NCI-H82 (cell line): Measurements from ENCODE around the gene BRAT1.
"Not testable (repeated sequence)": the region's sequence is repeated elsewhere in the genome, so short reads cannot be mapped to it uniquely, and the experiment has no call there.

ENCODE experiments used
- DNase-seq: peaks from one replicate; lab custom pipeline; 2025; lab: John Stamatoyannopoulos, UW

BRAT1 gene

GRCh38 chr7:2535872-2536627 is 19.3 kb downstream of the BRAT1 start:
- not testable (repeated sequence) for DNase-seq

GRCh38 chr7:2534214-2534613 is 21.1 kb downstream of the BRAT1 start:
- DNase-seq = not testable (repeated sequence)

- DNase-seq = not testable (repeated sequence)
Measured at GRCh38 chr7:2533566-2533965, 21.8 kb downstream of the BRAT1 start.

- DNase-seq = not testable (repeated sequence)
Measured at GRCh38 chr7:2532816-2533215, 22.5 kb downstream of the BRAT1 start.

GRCh38 chr7:2532199-2532772 is 23.0 kb downstream of the BRAT1 start:
- not testable (repeated sequence) for DNase-seq

GRCh38 chr7:2531796-2532110 is 23.6 kb downstream of the BRAT1 start:
- not testable (repeated sequence) for DNase-seq

- not testable (repeated sequence) for DNase-seq
Measured at GRCh38 chr7:2530994-2531795, 24.1 kb downstream of the BRAT1 start.

- DNase-seq = no peak
Measured at GRCh38 chr7:2530071-2530987, 25.0 kb downstream of the BRAT1 start.

- no peak for DNase-seq
Measured at GRCh38 chr7:2529161-2530070, 25.9 kb downstream of the BRAT1 start.

- no peak for DNase-seq
Measured at GRCh38 chr7:2528481-2529095, 26.7 kb downstream of the BRAT1 start.

- DNase-seq = no peak
Measured at GRCh38 chr7:2527505-2528467, 27.5 kb downstream of the BRAT1 start.

- DNase-seq = no peak
Measured at GRCh38 chr7:2526659-2527504, 28.4 kb downstream of the BRAT1 start.

GRCh38 chr7:2525658-2526630 is 29.4 kb downstream of the BRAT1 start:
- DNase-seq = no peak

- no peak for DNase-seq
Measured at GRCh38 chr7:2524808-2525657, 30.3 kb downstream of the BRAT1 start.

GRCh38 chr7:2523941-2524807 is 31.1 kb downstream of the BRAT1 start:
- no peak for DNase-seq
